SU-DHL-6 (cell line): ENCODE measurements around the gene TNNI3K.

Experiments
- H2AFZ ChIP-seq: fragments of 200-600 bp; sonication (generic); 2 replicates; pipeline ENCODE4 v1.6.1; 2014; ENCODE audit warnings: low read depth, mild to moderate bottlenecking, moderate library complexity, mixed read lengths, antibody characterized with exemption, low read length; ENCODE audit not compliant: severe bottlenecking
- H3F3A ChIP-seq: fragments of 200-600 bp; shearing (Covaris generic); 2 replicates; pipeline ENCODE4 v1.6.0; 2016; ENCODE audit warnings: antibody characterized with exemption, mild to moderate bottlenecking; ENCODE audit not compliant: insufficient read depth
- H3K27ac ChIP-seq: fragments of 200-600 bp; sonication (generic); 2 replicates; pipeline ENCODE4 v1.5.1; 2016; ENCODE audit warnings: low read depth, mild to moderate bottlenecking, low read length, moderate library complexity, mixed read lengths
- H3K27me3 ChIP-seq: fragments of 200-600 bp; sonication (generic), shearing (Covaris generic); 2 replicates; pipeline ENCODE4 v1.6.0; 2014; ENCODE audit warnings: mild to moderate bottlenecking, low read length
- H3K36me3 ChIP-seq: fragments of 200-600 bp; sonication (generic); 2 replicates; pipeline ENCODE4 v1.6.1; 2014; ENCODE audit warnings: mild to moderate bottlenecking, low read length, mixed read lengths
- H3K4me2 ChIP-seq: fragments of 300-600, 200-600 bp; shearing (Covaris generic), sonication (generic); 2 replicates; pipeline ENCODE4 v1.6.0; 2014; ENCODE audit warnings: low read length, low read depth, mild to moderate bottlenecking; ENCODE audit not compliant: poor library complexity, severe bottlenecking
- H3K4me3 ChIP-seq: fragments of 200-600 bp; sonication (generic); 2 replicates; pipeline ENCODE4 v1.5.1; 2014; ENCODE audit warnings: antibody characterized with exemption, low read length, mild to moderate bottlenecking, mixed read lengths; ENCODE audit not compliant: insufficient read depth, poor library complexity, severe bottlenecking
- H3K79me2 ChIP-seq: fragments of 200-600 bp; sonication (generic); 2 replicates; pipeline ENCODE4 v1.6.1; 2014; ENCODE audit warnings: mild to moderate bottlenecking, low read length, moderate library complexity; ENCODE audit not compliant: insufficient read depth
- H3K9ac ChIP-seq: fragments of 200-600 bp; sonication (generic); 2 replicates; pipeline ENCODE4 v1.7.0; 2014; ENCODE audit warnings: mild to moderate bottlenecking, low read length
- H3K9me2 ChIP-seq: fragments of 200-600 bp; sonication (generic); replicated peaks from 2 replicates; pipeline ENCODE4 v1.6.1; 2014; ENCODE audit warnings: low read length; ENCODE audit not compliant: insufficient read depth
- H3K9me3 ChIP-seq: fragments of 200-600 bp; sonication (generic); 2 replicates; pipeline ENCODE4 v1.6.1; 2014; ENCODE audit warnings: low read length, mixed read lengths; ENCODE audit not compliant: insufficient read depth
- H4K20me1 ChIP-seq: fragments of 200-600 bp; sonication (generic); 2 replicates; pipeline ENCODE4 v1.6.1; 2014; ENCODE audit warnings: low read depth, mild to moderate bottlenecking, antibody characterized with exemption, low read length, moderate library complexity, mixed read lengths
- EZH2phosphoT487 ChIP-seq: fragments of 200-600 bp; sonication (generic), shearing (Covaris generic); conservative IDR thresholded peaks from 2 replicates; pipeline ENCODE4 v1.6.1; 2018; ENCODE audit warnings: mild to moderate bottlenecking, antibody characterized with exemption, low read length, moderate library complexity, mixed read lengths
- TF ChIP-seq, protein P1 (sequence below): fragments of 200-600 bp; sonication (generic); IDR thresholded peaks from one replicate; pipeline ENCODE4 v1.5.1; 2017; ENCODE audit warnings: antibody characterized with exemption, mild to moderate bottlenecking, low read length, moderate library complexity; ENCODE audit not compliant: insufficient read depth, poor library complexity, severe bottlenecking

Gene TNNI3K

DNA sequence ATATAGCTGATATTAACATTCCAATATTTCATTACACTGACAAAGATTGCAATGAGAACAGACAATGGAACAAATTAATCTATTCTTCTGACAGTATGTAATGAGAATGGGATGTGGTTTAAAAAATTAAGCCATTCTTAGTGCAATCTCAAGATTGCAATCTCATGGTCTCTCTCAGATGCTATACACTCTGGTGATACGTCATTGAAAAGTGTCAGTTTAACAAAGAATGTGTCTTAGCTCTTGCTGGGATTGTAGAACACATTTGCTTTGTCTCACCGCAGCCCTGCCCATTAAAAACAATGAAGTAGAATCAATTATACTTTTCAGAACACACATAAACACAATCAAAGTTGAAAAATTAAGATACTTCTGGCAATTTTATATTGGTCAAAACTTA is 222.1 kb downstream of the TNNI3K start:
- Histone ChIP-seq H3K9me2 (no peaks in the 10 kb centered on the region), H2AFZ (no peak overlapping the region), H3K4me3 (no peak overlapping the region), H3K27ac (no peak overlapping the region), H3F3A (no peaks in the 10 kb centered on the region), H4K20me1 (no peaks in the 10 kb centered on the region), H3K9me3 (no peaks in the 10 kb centered on the region), H3K79me2 (no peaks in the 10 kb centered on the region), H3K36me3 (no peaks in the 10 kb centered on the region), H3K4me2 (no peak overlapping the region), H3K9ac (no peak overlapping the region), H3K27me3 (no peaks in the 10 kb centered on the region)
- TF ChIP-seq, protein P1, sequence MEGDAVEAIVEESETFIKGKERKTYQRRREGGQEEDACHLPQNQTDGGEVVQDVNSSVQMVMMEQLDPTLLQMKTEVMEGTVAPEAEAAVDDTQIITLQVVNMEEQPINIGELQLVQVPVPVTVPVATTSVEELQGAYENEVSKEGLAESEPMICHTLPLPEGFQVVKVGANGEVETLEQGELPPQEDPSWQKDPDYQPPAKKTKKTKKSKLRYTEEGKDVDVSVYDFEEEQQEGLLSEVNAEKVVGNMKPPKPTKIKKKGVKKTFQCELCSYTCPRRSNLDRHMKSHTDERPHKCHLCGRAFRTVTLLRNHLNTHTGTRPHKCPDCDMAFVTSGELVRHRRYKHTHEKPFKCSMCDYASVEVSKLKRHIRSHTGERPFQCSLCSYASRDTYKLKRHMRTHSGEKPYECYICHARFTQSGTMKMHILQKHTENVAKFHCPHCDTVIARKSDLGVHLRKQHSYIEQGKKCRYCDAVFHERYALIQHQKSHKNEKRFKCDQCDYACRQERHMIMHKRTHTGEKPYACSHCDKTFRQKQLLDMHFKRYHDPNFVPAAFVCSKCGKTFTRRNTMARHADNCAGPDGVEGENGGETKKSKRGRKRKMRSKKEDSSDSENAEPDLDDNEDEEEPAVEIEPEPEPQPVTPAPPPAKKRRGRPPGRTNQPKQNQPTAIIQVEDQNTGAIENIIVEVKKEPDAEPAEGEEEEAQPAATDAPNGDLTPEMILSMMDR, result no peak
- TF ChIP-seq EZH2phosphoT487, result no peak

DNA sequence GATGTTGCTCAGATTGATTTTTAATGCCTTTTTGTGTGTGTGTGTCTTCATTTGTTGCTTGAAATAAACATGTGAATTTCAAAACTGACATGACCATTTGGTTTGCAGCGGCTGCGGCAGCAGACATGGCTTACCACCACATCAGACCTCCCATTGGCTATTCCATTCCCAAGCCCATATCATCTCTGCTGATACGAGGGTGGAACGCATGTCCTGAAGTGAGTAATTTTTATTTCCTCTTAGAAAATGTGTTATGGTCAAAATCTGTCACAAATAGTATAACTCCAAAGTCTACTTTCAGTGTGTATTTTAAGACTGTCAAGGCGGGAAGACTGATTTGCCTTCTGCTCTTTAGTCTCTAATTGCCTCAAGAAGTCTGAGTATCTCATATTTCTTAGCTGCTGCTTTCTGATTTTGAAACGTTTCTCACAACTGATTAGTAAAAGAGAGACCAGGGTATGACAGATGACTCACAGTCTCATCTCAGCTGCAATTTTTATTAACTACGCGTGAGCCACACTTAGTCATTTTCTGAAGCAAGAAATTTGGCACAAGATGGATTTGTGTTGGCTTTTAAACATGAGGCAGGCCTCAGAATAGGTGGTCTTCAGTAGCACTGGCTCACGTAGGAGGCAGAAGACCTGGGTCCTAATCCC is 228.3 kb downstream of the TNNI3K start:
- Histone ChIP-seq H3K4me3 (no peak overlapping the region), H3K9me3 (no peaks in the 10 kb centered on the region), H3F3A (no peaks in the 10 kb centered on the region), H3K36me3 (no peaks in the 10 kb centered on the region), H3K9ac (no peak overlapping the region), H2AFZ (no peak overlapping the region), H4K20me1 (no peaks in the 10 kb centered on the region), H3K27ac (no peak overlapping the region), H3K4me2 (no peak overlapping the region), H3K79me2 (no peaks in the 10 kb centered on the region), H3K27me3 (no peaks in the 10 kb centered on the region), H3K9me2 (no peaks in the 10 kb centered on the region)
- TF ChIP-seq, protein P1, result no peak
- no peak for TF ChIP-seq EZH2phosphoT487

DNA sequence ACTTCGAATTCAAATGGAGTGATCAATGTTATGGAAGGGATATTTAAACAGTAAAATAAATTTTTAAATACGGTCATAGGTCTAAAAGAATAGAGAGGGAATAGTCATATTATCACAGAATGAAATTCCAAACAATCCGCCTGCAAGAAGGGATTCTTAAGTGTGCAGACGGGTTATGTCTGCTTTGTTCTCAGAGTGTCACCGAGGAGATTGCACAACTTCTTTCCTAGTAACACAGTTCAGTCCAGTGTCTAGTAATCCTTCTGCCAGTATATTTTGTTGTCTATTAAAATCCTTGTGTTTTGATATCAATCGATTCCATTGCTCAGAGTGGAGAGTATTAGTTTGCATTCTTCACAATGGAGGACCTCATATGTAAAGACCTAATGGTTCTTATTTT is 228.8 kb downstream of the TNNI3K start:
- no peak for TF ChIP-seq EZH2phosphoT487
- TF ChIP-seq, protein P1, result no peak
- H3K36me3 ChIP-seq, result no peaks in the 10 kb centered on the region
- H4K20me1 ChIP-seq, result no peaks in the 10 kb centered on the region
- H3K4me2 ChIP-seq, result no peak overlapping the region
- H3F3A ChIP-seq, result no peaks in the 10 kb centered on the region
- H3K9me2 ChIP-seq, result no peaks in the 10 kb centered on the region
- no peak overlapping the region for H3K4me3 ChIP-seq
- H3K27ac ChIP-seq, result no peak overlapping the region
- no peaks in the 10 kb centered on the region for H3K9me3 ChIP-seq
- no peaks in the 10 kb centered on the region for H3K27me3 ChIP-seq
- no peaks in the 10 kb centered on the region for H3K79me2 ChIP-seq
- H2AFZ ChIP-seq, result no peak overlapping the region
- no peak overlapping the region for H3K9ac ChIP-seq
